Right lung (tissue), 5 donors: ENCODE data around the gene ABCA12. TPM values are rescaled to one million over a fixed set of nuclear protein-coding genes. Genes with fewer than 3 reads are reported as not detected.

Experiments used
- DNase-seq, 2 donors: peaks; one replicate each; pipeline ENCODE4 v3.0.0-alpha.2; 2013
- polyA plus RNA-seq, 5 donors: library from polyadenylated mRNA; unstranded; fragments of 120-200 nt; gene quantifications; one replicate each; pipeline versions ENCODE4 v1.2.1 to v1.2.3, GENCODE V29; 2013; ENCODE audit warnings: inconsistent platforms in 1 of 5, low replicate concordance in 1 of 5; ENCODE audit not compliant: insufficient read length in 5 of 5, insufficient read depth in 1 of 5

ABCA12 gene
- polyA plus RNA-seq, 5 donors, result 0.06 to 0.26 (median 0.08) TPM

DNA sequence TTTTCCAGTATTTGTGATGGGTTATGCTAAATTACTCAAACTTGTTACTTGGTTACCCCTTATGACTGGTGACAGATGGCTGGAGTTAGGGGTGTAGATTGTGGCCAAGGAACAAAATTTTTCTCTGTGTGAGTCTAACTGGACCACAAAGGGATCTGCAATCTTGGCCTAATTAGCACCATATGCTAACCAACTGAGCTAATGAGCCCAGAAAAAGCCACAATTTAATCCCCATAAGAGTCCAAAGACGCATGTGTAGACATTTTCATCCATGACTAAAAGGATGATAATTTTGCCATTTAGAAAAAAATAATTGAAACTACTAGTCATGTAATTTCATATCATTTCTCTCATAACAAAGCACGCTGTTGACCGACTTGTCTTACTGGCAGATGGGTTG lies 151.2 kb downstream of the ABCA12 start:
- DNase-seq, result no peak

DNA sequence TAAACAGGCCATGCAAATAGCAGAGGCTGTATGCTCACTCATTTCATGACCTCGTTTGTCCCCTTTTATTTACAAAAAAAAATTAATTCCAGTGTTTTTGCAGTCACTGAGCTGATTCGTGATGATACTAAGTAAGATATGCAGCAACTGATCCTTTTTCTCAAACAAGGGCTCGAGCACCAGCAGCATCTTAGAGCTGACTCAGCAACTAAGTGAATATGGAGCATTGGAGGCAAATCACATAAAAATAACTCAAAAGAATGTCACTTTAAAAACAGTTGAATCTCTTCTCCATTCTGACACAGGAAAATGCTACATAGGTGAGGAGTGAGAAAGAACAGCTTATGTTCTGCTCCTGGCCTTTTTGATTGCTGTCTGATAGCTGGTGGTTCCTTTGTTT lies 152.8 kb downstream of the ABCA12 start:
- DNase-seq, result no peak

DNA sequence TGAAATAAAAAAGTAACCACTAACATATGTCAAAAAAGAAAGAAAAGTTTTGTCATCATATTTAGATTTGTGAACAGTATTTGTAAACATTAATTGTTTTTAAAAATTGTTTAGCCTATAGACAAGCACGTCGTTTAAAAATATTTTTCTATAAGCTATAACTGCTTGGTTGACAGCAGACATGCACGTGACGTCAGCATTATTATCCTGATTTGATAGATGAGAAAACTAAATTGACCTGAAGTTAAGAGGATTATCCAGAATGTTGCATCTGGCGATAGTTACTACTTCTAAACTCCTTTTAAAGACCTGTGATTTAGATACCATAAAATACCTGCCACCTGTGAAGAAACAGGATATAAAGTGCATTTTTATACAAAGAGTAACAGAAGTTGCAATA lies 172.0 kb downstream of the ABCA12 start:
- no peak for DNase-seq

DNA sequence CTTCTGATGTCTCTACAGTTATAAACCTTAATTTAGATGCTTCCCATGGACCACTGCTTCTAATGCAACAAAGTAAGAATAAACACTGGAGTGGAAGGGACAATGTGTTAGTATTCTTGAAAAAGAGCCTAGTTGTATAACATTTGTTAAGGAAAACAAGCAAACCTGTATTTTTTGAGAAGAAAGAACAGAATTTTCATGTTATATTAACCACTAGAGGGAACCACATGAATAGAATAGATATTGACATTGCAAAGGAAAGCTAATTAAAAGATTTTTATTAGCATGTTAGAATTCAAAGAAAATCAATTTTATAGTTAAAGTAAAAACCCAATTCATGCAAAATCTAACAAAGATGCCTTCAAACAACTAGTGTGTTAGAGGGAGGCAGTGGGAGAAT lies 177.7 kb downstream of the ABCA12 start:
- no peak for DNase-seq

DNA sequence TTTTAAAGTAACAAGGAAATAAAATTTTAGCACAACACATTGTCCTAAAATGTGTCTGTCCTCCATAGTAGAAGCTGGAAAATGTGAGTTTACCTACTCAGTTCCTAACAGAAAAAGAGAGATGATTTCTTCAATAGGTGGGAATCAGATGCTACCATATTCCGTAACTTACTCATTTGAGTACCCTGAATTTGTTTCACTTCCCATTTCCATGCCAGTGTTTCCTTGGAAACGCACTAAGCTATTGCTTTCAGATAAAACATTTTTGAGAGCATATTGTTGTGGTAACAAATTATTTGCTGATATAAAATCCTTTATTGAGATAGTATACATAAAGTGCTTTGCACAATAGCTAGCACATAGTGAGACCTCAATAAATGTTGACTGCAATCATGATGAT lies 191.5 kb downstream of the ABCA12 start:
- no peak for DNase-seq

DNA sequence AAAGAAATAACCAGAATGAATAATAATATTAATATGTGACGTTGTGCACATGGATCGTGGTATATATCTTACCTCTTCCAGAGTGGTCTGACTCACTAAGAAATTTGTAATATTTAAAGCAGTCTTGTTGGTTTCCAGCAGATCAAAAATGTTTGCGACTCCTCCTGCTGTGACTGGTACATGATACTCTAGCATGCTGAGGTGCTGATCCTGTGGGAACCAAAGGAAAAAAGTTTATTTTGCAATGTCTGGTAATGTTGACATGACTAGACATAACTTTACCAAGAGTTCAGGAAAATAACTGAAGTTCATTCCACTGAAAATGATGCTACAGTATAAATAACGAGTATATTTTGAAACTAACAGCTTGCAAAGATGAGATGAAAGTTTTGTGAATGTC lies 204.4 kb downstream of the ABCA12 start:
- no peak for DNase-seq

DNA sequence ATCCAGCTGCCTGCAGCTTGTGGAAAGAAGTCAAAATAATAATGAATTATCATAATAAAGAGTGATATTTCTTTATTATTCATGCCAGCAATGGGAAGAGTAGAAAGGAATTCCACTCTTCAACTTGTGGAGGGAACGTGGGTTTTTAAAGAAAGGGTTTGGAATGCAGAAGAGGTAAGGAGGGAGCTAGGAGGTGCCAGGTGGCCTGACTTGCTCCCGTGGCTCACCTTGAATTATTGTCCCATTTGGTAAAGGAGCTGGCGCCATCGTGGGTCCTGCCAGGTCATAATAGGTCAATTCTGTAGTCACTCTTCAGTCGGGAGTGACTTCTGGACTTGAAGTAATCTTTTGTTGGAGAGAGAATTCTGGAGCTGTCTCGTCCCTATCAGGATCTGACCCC lies 233.8 kb downstream of the ABCA12 start:
- no peak for DNase-seq

DNA sequence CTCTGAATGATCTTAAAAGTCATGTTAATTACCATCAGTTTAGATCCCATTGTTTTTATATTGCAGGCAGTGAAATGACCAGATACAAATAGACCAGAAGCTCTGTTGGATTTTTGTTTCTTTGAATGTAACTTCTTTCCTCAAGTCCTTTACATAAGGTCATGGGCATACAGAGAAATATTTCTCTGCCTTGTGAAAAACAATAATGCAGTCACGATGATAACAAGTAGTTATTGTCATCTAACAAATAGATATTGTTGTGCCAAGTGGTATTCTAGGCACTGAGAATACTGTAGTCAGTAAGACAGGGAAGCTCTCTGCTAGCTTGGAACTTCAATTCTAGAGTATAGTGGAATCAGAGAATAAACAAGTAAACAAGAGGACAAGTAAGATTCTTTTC lies 234.2 kb downstream of the ABCA12 start:
- DNase-seq, result no peak

DNA sequence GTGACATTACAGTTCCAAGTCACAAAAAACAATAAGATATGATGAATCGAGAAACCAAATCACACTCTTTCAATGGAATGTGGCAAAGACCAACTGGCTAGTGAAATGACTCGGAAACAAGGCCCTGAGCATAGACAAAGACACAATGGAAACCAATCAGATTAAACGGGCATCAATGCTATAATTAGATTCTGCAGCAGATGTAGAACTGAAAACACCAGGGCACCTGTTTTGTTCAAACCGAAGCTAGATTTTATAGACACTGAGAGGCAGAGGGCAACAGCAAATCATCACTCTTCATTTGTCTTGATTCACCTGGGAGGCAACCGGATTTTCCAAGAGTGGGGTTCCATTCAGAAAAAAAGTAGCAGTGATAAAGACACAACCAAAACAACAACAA lies 236.1 kb downstream of the ABCA12 start:
- DNase-seq, result no peak

DNA sequence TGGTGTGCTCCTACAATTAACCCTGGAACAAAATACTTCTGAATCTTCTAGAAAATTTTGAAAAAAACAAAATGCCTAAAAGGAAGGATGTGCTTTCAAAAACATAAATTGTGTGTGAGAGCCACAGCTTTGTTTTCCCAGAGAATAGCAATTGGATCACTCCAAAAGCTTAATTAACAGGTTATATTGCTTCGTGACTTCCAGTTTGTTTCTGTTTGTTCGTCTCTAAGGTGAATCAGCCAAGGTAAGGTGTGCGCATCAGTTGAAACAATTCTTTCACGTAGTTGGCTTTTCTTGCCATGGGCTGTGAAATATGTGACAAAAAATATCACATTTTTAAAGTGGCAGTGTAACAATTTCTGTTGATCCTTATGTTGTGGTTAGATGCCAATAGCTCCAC lies 238.7 kb downstream of the ABCA12 start:
- no peak for DNase-seq

DNA sequence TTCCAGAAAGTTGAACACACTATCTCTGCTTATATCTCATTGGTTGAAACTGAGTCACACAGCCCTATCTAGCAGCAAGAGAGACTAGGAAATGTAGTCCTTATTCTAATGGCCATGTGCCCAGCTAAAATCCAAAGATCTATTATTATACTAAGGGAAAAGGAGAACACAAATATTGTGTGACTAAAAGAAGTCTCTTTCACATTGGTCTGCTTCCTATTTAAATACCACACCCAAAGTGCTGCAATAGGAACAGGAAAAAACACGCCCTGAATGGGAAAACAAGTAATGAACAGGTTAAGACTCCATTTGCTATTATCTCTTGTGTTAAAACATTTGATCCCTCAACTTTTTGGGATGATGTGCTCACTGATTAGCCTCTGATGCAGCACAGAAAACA lies 242.2 kb downstream of the ABCA12 start:
- DNase-seq, result no peak

DNA sequence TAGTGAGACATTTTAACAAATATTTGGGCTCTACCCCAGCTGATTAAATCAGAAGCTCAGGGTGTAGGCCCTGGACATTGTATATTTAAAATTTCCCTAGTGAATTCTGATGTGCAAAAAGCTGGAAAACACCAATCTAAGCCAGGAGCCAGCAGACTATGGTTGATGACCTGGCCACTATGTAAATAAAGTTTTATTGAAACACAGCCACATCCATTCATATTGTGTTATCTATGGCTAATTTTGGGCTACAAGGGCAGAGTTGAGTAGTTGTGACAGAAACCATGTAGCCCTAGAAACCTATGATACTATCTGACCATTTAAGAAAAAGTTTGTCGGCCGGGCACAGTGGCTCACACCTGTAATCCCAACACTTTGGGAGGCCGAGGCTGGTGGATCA lies 243.0 kb downstream of the ABCA12 start:
- no peak for DNase-seq

DNA sequence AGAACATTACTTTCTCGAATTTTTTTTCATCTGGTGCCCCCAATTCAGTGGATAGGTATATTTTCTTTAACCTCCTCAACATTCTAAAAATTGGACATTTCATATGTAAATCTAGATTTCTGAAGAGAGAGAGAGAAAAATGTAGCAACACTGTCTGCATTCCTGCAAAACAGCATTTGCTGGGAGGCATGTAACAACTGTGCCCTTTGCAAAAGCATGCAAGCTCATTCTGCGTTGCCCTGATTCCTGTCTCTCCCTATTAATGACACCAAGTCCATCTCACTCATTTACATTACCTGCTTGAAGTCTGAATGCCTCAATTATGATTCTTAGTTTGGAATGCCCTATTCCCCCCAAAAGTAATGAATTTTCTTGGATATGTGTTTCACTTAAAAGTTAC lies 249.1 kb downstream of the ABCA12 start:
- no peak for DNase-seq

DNA sequence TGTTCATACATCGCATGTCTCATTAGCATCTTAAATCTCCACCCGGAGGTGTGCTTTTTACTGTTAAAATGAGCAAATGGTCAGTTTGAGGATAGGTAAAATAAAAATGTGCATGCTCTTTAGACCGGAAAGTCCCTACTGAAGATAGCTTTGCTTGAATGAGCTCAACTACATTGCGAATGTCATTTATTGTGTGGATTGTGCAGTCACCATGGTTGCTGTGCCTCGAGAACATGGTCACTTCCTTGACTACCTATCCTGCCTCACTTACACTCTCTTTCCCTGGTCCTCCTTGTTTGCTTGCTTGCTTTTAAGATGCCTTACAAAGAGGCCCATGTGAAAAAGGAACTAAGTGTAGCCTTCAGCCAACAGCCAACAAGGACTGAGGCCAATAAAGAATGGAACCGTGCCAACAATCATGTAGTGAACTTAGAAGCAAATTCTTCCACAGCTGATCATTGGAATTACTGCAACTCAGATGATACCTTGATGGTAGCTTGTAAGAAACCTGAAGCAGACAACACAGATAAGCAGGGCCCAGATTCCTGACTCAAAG lies 256.7 kb downstream of the ABCA12 start:
- DNase-seq, result peak; percentile 19 to 39

Other genes with a start within 250 kb of the ABCA12 start
- gene ATIC, start 173.4 kb upstream of the ABCA12 start, polyA plus RNA-seq, result 100 to 1,000 TPM in 1 of 5 donors, 10 to 100 TPM in 4; 77.2 to 101 (median 91.6) TPM